ENCODE measurements around the gene DENND5B.

DENND5B gene

GRCh38 chr12:31368666-31369361 lies 222.1 kb downstream of the DENND5B start:
- DNase-seq: no peak

- DNase-seq: no peak
Measured at GRCh38 chr12:31366104-31366621, 224.8 kb downstream of the DENND5B start.

- DNase-seq: no peak
Measured at GRCh38 chr12:31363831-31364230, 227.1 kb downstream of the DENND5B start.

GRCh38 chr12:31363416-31363809 lies 227.5 kb downstream of the DENND5B start:
- DNase-seq: no peak

GRCh38 chr12:31362759-31363415 lies 228.0 kb downstream of the DENND5B start:
- DNase-seq: no peak

GRCh38 chr12:31362115-31362758 lies 228.7 kb downstream of the DENND5B start:
- DNase-seq: no peak

- no peak for DNase-seq
Measured at GRCh38 chr12:31361730-31362114, 229.2 kb downstream of the DENND5B start.

GRCh38 chr12:31355747-31356107 lies 235.2 kb downstream of the DENND5B start:
- DNase-seq: no peak

GRCh38 chr12:31353750-31354708 lies 236.9 kb downstream of the DENND5B start:
- no peak for DNase-seq

GRCh38 chr12:31346267-31346666 lies 244.7 kb downstream of the DENND5B start:
- DNase-seq: no peak

- DNase-seq: no peak
Measured at GRCh38 chr12:31343139-31343538, 247.8 kb downstream of the DENND5B start.

GRCh38 chr12:31342286-31342685 lies 248.7 kb downstream of the DENND5B start:
- no peak for DNase-seq

GRCh38 chr12:31339831-31340622 lies 250.9 kb downstream of the DENND5B start:
- DNase-seq: no peak

- DNase-seq: no peak
Measured at GRCh38 chr12:31337952-31338351, 253.0 kb downstream of the DENND5B start.

Data from activated naive CD4-positive, alpha-beta T cell (primary cell).